GM13977 (cell line): ENCODE results near the gene GPR135.

Experiments used
- DNase-seq: peaks from one replicate; pipeline ENCODE4 v3.0.0; 2012; ENCODE audit warnings: low spot score
- CTCF ChIP-seq: IDR thresholded peaks from 2 replicates; pipeline ENCODE4 v1.5.1; 2012; ENCODE audit warnings: mild to moderate bottlenecking, control low read depth; ENCODE audit not compliant: insufficient read depth; ENCODE audit errors: extremely low read depth, missing control alignments
- in situ Hi-C: fragments of 300-500 bp; cut with MboI; formaldehyde crosslinking; loops from one replicate; pipeline ENCODE4 v1.12.0; 2022; ENCODE audit warnings: low sequenced_read_pairs, low pct_unique_long_range_greater_than_20kb, mixed read lengths, inconsistent platforms; ENCODE audit not compliant: unreplicated experiment

The GPR135 gene

GRCh38 chr14:59483819-59484638 lies 18.8 kb upstream of the GPR135 start, which contains the start of the genes JKAMP and L3HYPDH:
TSS of gene JKAMP (plus strand) at chr14:59484517. CDS start at chr14:59484590, 73 bp downstream.
TSS of gene L3HYPDH (minus strand) at chr14:59484408. CDS start at chr14:59484316, 92 bp downstream.
- peak; percentile 64 for TF ChIP-seq CTCF
- DNase-seq, result peak; percentile 95
- in situ Hi-C loops, result no loop called here

- no peak for DNase-seq
- in situ Hi-C loops, result no loop called here
- no peak for TF ChIP-seq CTCF
Measured at GRCh38 chr14:59483363-59483762, 18.2 kb upstream of the GPR135 start.

- no peak for TF ChIP-seq CTCF
- DNase-seq, result no peak
- in situ Hi-C loops, result no loop called here
Measured at GRCh38 chr14:59482541-59483331, 17.6 kb upstream of the GPR135 start.

GRCh38 chr14:59481871-59482540 lies 16.8 kb upstream of the GPR135 start:
- in situ Hi-C loops, result no loop called here
- no peak for DNase-seq
- TF ChIP-seq CTCF, result no peak

GRCh38 chr14:59481407-59481806 lies 16.2 kb upstream of the GPR135 start:
- no peak for TF ChIP-seq CTCF
- in situ Hi-C loops, result no loop called here

GRCh38 chr14:59480166-59480565 lies 15.0 kb upstream of the GPR135 start:
- DNase-seq, result no peak
- in situ Hi-C loops, result no loop called here
- no peak for TF ChIP-seq CTCF

More at GRCh38 chr14:59481407-59481806, 16.2 kb upstream of the GPR135 start:
- no peak for DNase-seq
